ENCODE data around the gene RFX1. TPM values are rescaled to one million over a fixed set of nuclear protein-coding genes. Genes with fewer than 3 reads are reported as not detected.
"Not testable (repeated sequence)": the region's sequence is repeated elsewhere in the genome, so short reads cannot be mapped to it uniquely, and the experiment has no call there.

The RFX1 gene
- total RNA-seq, 1 donor from 2014 or later = 17.0 TPM

DNA sequence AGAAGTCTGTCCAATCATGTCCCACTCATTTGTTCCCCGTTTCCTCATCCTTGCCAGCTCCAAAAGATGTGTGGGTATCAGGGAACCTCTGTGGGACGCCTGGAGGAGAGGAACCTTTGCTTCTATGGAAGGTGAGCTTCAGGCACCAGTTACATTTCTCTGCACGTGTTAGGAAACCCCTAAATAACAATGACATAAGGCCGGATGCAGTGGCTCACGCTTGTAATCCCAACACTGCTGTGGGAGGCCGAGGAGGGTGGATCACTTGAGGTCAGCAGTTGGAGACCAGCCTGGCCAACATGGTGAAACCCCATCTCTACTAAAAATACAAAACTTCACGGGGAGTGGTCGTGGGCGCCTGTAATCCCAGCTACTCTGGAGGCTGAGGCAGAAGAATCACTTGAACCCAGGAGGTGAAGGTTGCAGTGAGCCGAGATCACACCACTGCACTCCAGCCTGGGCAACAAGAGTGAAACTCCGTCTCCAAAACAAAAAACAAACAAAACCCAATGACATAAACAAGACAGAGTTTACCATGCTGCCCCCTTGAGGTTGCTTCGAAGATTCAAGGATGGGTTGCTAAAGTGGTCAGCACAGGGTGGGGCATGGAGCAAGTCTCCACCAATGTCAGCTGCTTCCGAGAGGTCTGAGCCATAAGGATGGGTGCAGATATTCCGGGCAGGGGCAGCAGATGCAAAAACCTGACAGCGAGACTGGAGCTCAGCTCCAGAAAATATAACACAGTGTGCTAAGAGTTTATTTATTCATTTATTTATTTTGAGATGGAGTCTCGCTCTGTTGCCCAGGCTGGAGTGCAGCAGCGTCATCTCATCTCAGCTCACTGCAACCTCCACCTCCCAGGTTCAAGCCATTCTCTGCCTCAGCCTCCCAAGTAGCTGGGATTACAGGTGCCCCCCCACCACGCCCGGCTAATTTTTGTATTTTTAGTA lies 36.8 kb upstream of the RFX1 start:
- H3K4me3 Mint-ChIP-seq; H3K27me3 Mint-ChIP-seq (ENCODE audit: insufficient read depth); H3K9me3 Mint-ChIP-seq: not testable (repeated sequence)
- peak overlapping the region; percentile 70 for H3K27ac Mint-ChIP-seq
- peaks cover 43% of the 10 kb centered on the region for H3K36me3 Mint-ChIP-seq (ENCODE audit: low read depth)
- intact Hi-C loops (cut with micrococcal nuclease) = loop anchor here (1.0 kb wide), 1 partner anchor 163 kb away; no protein-coding TSS in a partner anchor
- peak; percentile 19 for DNase-seq (ENCODE audit: low spot score)
- peaks cover 11% of the 10 kb centered on the region for H3K4me1 Mint-ChIP-seq (ENCODE audit: low read depth)

DNA sequence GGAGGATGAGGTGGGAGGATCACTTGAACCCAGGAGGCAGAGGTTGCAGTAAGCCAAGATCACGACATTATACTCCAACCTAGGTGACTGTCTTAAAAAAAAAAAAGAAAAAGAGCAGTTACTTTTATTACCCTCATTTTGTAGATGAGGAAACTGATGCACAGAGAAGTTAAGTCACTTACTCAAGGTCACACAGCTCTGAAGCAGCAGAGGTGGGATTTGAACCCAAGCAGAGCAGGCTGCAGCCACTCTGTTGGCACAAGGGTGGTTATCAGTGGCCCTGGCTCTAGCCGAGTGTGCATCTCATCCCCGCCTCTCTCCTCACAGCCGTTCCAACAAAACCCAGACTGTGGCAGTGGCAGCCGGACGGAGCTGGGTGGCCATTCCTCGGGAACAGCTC lies 33.1 kb upstream of the RFX1 start:
- Mint-ChIP-seq H3K4me1 (ENCODE audit: low read depth) (peaks cover 11% of the 10 kb centered on the region), H3K36me3 (ENCODE audit: low read depth) (peaks cover 44% of the 10 kb centered on the region), H3K27me3 (ENCODE audit: insufficient read depth) (no peaks in the 10 kb centered on the region), H3K27ac (no peak overlapping the region), H3K4me3 (no peak overlapping the region), H3K9me3 (no peaks in the 10 kb centered on the region)
- intact Hi-C loops (cut with micrococcal nuclease) = no loop called here
- DNase-seq (ENCODE audit: low spot score) = no peak

DNA sequence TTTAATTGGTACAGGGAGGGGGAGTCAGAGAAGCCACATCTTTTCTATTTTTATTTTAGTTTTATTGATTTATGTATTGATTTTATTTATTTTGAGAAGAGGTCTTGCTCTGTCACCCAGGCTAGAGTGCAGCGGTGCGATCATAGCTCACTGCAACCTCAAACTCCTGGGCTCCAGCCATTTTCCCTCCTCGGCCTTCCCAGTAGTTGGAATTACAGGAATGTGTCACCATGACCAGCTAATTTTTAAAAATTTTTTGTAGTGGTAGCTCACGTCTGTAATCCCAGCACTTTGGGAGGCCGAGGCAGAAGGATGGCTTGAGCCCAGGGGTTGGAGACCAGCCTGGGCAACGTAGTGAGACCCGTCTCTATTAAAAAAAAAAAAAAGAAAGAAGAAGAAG lies 29.6 kb upstream of the RFX1 start:
- Mint-ChIP-seq H3K4me1 (ENCODE audit: low read depth) (peaks cover 12% of the 10 kb centered on the region), H3K27me3 (ENCODE audit: insufficient read depth) (no peaks in the 10 kb centered on the region), H3K36me3 (ENCODE audit: low read depth) (peaks cover 40% of the 10 kb centered on the region), H3K27ac (no peak overlapping the region), H3K4me3 (no peak overlapping the region), H3K9me3 (no peaks in the 10 kb centered on the region)
- DNase-seq (ENCODE audit: low spot score) = no peak
- intact Hi-C loops (cut with micrococcal nuclease) = no loop called here

DNA sequence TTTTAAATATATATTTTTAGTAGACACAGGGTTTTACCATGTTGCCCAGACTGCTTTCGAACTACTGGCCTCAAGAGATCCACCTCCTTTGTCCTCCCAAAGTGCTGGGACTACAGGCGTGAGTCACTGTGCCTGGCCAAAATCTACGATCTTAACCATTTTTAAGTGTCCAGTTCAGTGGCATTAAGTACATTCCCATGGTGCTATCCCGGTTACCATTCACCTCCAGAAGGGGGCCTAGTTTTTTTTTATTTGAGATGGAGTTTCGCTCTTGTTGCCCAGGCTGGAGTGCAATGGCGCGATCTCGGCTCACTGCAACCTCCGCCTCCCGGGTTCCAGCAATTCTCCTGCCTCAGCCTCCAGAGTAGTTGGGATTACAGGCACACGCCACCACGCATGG lies 29.0 kb upstream of the RFX1 start:
- H3K27ac Mint-ChIP-seq; intact Hi-C loops (cut with micrococcal nuclease); H3K4me3 Mint-ChIP-seq; H3K9me3 Mint-ChIP-seq; H3K27me3 Mint-ChIP-seq (ENCODE audit: insufficient read depth); DNase-seq (ENCODE audit: low spot score): not testable (repeated sequence)
- Mint-ChIP-seq H3K4me1 (ENCODE audit: low read depth) (peaks cover 13% of the 10 kb centered on the region), H3K36me3 (ENCODE audit: low read depth) (peaks cover 39% of the 10 kb centered on the region)

DNA sequence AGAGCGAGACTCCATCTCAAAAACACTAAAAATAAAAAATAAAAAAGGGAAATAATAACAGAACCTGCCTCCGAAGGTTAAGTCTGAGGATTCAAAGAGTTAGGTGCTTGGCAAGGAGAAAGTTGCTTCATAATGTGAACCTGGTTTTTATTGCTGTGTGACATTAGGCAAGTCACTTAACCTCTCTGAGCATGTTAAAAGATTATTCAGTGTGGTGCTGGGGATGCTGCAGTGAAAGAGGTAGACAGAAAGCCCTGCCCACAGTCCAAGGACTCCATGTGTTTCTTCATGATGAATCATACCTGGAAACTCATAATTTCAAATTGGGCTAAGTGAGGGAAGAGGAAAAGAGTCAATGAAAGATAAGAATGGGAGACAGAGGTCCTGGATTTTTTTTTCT lies 27.8 kb upstream of the RFX1 start:
- no peak for DNase-seq (ENCODE audit: low spot score)
- Mint-ChIP-seq H3K4me1 (ENCODE audit: low read depth) (peaks cover 13% of the 10 kb centered on the region), H3K27me3 (ENCODE audit: insufficient read depth) (no peaks in the 10 kb centered on the region), H3K4me3 (peak overlapping the region; percentile 9), H3K9me3 (no peaks in the 10 kb centered on the region), H3K36me3 (ENCODE audit: low read depth) (peaks cover 27% of the 10 kb centered on the region), H3K27ac (peak overlapping the region; percentile 3)
- intact Hi-C loops (cut with micrococcal nuclease) = loop anchor here (2.0 kb wide), 1 partner anchor 39 kb away; the partner anchor contains the start of gene MISP3

DNA sequence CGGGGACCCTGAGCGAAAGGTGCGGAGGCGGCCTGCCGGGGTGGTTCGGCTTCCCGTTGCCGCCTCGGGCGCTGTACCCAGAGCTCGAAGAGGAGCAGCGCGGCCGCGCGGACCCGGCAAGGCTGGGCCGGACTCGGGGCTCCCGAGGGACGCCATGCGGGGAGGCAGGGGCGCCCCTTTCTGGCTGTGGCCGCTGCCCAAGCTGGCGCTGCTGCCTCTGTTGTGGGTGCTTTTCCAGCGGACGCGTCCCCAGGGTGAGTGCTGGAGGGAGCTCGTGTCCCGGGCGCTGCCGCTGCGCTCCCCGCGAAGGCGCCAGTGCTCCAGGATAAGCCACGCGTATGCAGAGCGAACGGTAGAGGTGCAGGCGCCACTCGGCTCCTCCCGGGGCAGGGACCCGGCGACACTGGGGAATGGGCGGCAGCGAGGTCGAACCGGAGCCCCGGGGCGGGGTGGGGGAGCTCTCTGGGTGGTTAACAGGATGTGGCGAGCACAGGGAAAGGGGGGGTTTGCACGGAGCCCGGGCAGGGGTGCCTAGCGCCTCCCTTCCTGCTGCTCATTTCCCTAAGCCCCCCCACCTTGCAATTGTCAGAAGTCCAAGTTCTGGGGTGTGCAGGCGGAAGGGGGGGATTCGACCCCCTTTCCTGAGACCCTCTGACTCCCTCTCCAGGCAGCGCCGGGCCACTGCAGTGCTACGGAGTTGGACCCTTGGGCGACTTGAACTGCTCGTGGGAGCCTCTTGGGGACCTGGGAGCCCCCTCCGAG lies 25.8 kb upstream of the RFX1 start, which contains the start of gene IL27RA:
Gene IL27RA, plus strand, starts transcription at position 44 of the 762 bp plus-strand sequence. Its CDS starts 111 bp downstream, at position 155.
- H3K27ac Mint-ChIP-seq = peak within 1 kb of the TSS; percentile 96
- H3K27me3 Mint-ChIP-seq (ENCODE audit: insufficient read depth) = peaks cover 3% of the 10 kb centered on the region
- intact Hi-C loops (cut with micrococcal nuclease) = loop anchor here (1.0 to 2.0 kb wide), 6 partner anchors 26 to 152 kb away; partner anchors contain the start of genes BRME1, CC2D1A, DCAF15 and MISP3
- DNase-seq (ENCODE audit: low spot score) = peak; percentile 78
- no peaks in the 10 kb centered on the region for H3K9me3 Mint-ChIP-seq
- peak within 1 kb of the TSS; percentile 95 for H3K4me3 Mint-ChIP-seq
- H3K36me3 Mint-ChIP-seq (ENCODE audit: low read depth) = peaks cover 15% of the 10 kb centered on the region
- H3K4me1 Mint-ChIP-seq (ENCODE audit: low read depth) = peaks cover 13% of the 10 kb centered on the region

DNA sequence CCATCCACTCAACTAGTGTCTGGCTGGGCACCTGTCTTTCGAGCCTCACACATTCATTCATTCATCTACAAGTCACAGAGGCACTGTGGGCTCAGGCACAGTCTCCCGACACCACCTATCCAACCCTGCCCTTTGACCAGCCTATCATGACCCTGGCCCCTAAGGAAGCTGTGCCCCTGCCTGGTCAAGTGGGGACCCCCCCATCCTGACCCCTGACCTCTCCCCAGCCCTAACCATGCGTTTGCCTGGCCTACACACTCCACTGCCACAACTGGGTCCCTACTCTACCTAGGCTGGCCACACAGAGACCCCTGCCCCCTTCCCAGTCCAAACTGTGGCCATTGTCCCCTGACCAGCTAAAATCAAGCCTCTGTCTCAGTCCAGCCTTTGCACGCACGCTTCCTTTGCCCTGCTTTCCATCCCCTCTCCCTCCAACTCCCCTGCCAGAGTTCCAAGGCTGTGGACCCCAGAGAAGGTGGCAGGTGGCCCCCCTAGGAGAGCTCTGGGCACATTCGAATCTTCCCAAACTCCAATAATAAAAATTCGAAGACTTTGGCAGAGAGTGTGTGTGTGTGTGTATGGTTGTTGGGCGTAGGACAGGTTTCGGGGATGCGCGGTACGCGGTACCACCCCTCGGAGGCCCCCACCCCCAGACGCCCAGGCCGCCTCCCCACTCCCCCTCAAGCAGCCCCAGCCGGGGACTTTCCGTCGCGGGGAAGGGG lies 25.0 kb upstream of the RFX1 start:
- peak overlapping the region; percentile 95 for H3K4me3 Mint-ChIP-seq
- peak overlapping the region; percentile 81 for H3K27ac Mint-ChIP-seq
- H3K27me3 Mint-ChIP-seq (ENCODE audit: insufficient read depth) = peaks cover 3% of the 10 kb centered on the region
- peaks cover 11% of the 10 kb centered on the region for H3K36me3 Mint-ChIP-seq (ENCODE audit: low read depth)
- no peaks in the 10 kb centered on the region for H3K9me3 Mint-ChIP-seq
- no peak for DNase-seq (ENCODE audit: low spot score)
- intact Hi-C loops (cut with micrococcal nuclease) = no loop called here
- peaks cover 13% of the 10 kb centered on the region for H3K4me1 Mint-ChIP-seq (ENCODE audit: low read depth)

DNA sequence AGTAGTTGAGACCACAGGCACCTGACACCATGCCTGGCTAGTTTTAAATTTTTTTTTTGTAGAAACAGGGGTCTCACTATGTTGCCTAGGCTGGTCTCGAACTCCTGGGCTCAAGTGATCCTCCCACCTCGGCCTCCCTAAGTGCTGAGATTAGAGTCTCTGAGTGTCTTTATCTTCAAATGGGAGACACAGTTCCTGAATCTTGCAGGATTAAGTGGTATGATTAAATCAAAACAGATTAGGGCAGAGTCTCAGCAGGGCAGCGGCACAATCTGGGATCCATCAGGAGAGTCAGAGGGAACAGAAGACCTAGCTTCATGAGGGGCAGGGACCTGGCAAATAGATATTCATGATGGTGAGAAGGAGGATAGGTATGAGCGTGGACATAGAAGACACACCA lies 22.8 kb upstream of the RFX1 start:
- intact Hi-C loops (cut with micrococcal nuclease) = no loop called here
- peak overlapping the region; percentile 29 for H3K4me3 Mint-ChIP-seq
- peaks cover 3% of the 10 kb centered on the region for H3K27me3 Mint-ChIP-seq (ENCODE audit: insufficient read depth)
- DNase-seq (ENCODE audit: low spot score) = no peak
- peak overlapping the region; percentile 64 for H3K27ac Mint-ChIP-seq
- H3K4me1 Mint-ChIP-seq (ENCODE audit: low read depth) = peaks cover 10% of the 10 kb centered on the region
- H3K36me3 Mint-ChIP-seq (ENCODE audit: low read depth) = peaks cover 6% of the 10 kb centered on the region
- H3K9me3 Mint-ChIP-seq = no peaks in the 10 kb centered on the region

DNA sequence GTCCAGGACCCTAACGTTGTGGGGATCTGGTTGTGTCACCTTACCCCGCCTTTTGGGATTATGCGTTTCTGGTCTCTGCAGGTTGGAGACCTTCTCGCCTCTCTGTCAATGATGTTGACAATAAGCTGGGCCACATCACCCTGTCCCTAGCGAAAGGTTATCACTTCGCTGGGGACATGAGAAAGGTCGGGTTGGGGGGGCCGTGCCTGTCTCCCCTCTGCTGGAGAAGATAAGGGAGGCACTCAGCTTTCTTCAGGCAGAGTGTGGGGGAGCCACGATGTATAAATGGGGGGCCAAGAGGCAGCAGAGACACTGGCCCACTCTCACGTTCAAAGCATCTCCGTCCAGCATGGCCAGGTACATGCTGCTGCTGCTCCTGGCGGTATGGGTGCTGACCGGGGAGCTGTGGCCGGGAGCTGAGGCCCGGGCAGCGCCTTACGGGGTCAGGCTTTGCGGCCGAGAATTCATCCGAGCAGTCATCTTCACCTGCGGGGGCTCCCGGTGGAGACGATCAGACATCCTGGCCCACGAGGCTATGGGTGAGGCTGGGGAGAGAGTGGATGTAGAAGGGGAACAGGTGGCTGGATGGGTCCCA lies 21.8 kb upstream of the RFX1 start, which contains the start of gene RLN3:
Gene RLN3, plus strand, starts transcription at position 293 of the 595 bp plus-strand sequence. Its CDS starts 57 bp downstream, at position 350.
- DNase-seq (ENCODE audit: low spot score) = no peak
- Mint-ChIP-seq H3K36me3 (ENCODE audit: low read depth) (peaks cover 5% of the 10 kb centered on the region), H3K4me1 (ENCODE audit: low read depth) (peaks cover 14% of the 10 kb centered on the region), H3K9me3 (no peaks in the 10 kb centered on the region), H3K4me3 (peak within 1 kb of the TSS; percentile 29), H3K27ac (peak within 1 kb of the TSS; percentile 64), H3K27me3 (ENCODE audit: insufficient read depth) (peaks cover 3% of the 10 kb centered on the region)
- intact Hi-C loops (cut with micrococcal nuclease) = no loop called here

DNA sequence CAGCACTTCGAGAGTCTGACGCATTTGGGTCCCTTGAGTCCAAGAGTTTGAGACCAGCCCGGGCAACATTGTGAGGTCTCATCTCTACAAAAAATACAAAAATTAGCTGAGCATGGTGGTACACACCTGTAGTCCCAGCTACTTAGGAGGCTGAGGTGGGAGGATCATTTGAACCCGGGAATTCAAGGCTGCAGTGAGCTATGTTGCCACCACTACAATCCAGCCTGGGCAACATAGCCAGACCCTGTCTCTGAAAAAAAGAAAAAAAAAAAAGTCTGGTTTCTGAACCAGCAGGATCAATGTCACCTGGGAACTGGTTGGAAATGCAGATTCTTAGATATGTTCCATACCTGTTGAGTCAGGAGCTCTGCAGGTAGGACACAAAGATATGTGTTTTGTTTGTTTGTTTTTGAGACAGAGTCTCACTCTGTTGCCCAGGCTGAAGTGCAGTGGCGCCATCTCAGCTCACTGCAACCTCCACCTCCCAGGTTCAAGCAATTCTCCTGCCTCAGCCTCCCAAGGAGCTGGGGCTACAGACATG lies 20.6 kb upstream of the RFX1 start:
- H3K9me3 Mint-ChIP-seq; H3K27me3 Mint-ChIP-seq (ENCODE audit: insufficient read depth); H3K4me3 Mint-ChIP-seq; H3K27ac Mint-ChIP-seq; intact Hi-C loops (cut with micrococcal nuclease); H3K36me3 Mint-ChIP-seq (ENCODE audit: low read depth); DNase-seq (ENCODE audit: low spot score): not testable (repeated sequence)
- peaks cover 14% of the 10 kb centered on the region for H3K4me1 Mint-ChIP-seq (ENCODE audit: low read depth)

DNA sequence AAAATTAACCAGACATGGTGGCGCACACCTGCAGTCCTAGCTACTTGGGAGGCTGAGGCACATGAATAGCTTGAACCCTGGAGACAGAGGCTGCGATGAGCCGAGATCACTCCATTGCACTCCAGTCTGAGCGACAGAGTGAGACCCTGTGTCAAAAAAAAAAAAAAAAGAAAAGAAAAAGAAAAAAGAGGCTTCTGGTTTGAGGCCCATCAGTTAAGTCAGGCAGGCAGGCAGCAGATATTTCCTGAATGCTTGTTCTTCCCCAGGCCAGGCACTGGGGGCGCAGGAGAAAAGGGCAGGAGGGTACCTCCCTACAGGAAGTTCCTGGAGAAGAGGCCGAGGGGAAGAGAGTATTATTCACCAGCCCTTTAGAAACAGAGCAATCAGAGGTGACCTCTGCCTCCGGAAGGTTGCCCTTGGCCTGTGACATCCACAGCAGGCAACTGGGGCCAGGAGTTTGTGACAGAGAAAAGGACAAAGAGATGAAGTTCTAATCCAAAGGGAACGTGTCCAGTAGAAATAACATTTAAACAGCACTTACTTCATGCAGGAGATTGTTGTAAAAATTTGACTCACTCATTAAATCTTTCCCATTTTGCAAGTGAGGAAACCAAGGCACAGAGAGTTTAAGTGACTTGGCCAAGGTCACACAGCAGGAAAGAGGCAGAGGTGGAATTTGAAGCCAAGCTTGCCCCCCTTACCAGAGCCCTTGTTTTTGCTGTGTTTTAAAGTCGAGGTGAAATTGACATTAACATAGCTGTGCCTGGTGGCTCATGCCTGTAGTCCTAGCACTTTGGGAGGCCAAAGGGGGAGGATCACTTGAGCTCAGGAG lies 17.5 kb upstream of the RFX1 start:
- no peak for DNase-seq (ENCODE audit: low spot score)
- peaks cover 5% of the 10 kb centered on the region for H3K4me1 Mint-ChIP-seq (ENCODE audit: low read depth)
- H3K27me3 Mint-ChIP-seq (ENCODE audit: insufficient read depth) = peaks cover 5% of the 10 kb centered on the region
- H3K27ac Mint-ChIP-seq = no peak overlapping the region
- intact Hi-C loops (cut with micrococcal nuclease) = no loop called here
- no peaks in the 10 kb centered on the region for H3K36me3 Mint-ChIP-seq (ENCODE audit: low read depth)
- H3K9me3 Mint-ChIP-seq = no peaks in the 10 kb centered on the region
- no peak overlapping the region for H3K4me3 Mint-ChIP-seq
